Measurements from ENCODE around the gene TPK1. TPM values are rescaled to one million over a fixed set of nuclear protein-coding genes. Genes with fewer than 3 reads are reported as not detected.

The TPK1 gene
- total RNA-seq, 3 donors from 2014 or later = 9.2 to 10.5 (median 9.3) TPM

GRCh38 chr7:144403102-144403501 is 432.8 kb downstream of the TPK1 start:
- DNase-seq = no peak
- no peaks in the 10 kb centered on the region for H3K36me3 Mint-ChIP-seq (ENCODE audit: insufficient read depth)
- no peaks in the 10 kb centered on the region for H3K4me1 Mint-ChIP-seq (ENCODE audit: low read depth)
- H3K27me3 Mint-ChIP-seq (ENCODE audit: low read depth) = peaks cover 7% of the 10 kb centered on the region
- ATAC-seq = no peak
- H3K9me3 Mint-ChIP-seq = no peaks in the 10 kb centered on the region
- H3K4me3 Mint-ChIP-seq = no peak overlapping the region
